GM19467 (cell line): ENCODE data around the gene DYSF.

Experiments used
- ATAC-seq: cut with Tn5 transposase; IDR thresholded peaks from one replicate; pipeline ENCODE4 v1.9.1; 2021; ENCODE audit warnings: mild to moderate bottlenecking, moderate library complexity; ENCODE audit not compliant: unreplicated experiment

Gene DYSF

GRCh38 chr2:71548646-71549425, 95.5 kb downstream of the DYSF start:
- ATAC-seq, result no peak

GRCh38 chr2:71550801-71551630, 97.7 kb downstream of the DYSF start:
- no peak for ATAC-seq

GRCh38 chr2:71551631-71551915, 98.2 kb downstream of the DYSF start:
- ATAC-seq, result no peak

GRCh38 chr2:71552356-71552755, 99.0 kb downstream of the DYSF start:
- no peak for ATAC-seq

- no peak for ATAC-seq
Measured at GRCh38 chr2:71552861-71553301, 99.5 kb downstream of the DYSF start.

- ATAC-seq, result no peak
Measured at GRCh38 chr2:71554028-71554705, 100.8 kb downstream of the DYSF start.

- no peak for ATAC-seq
Measured at GRCh38 chr2:71554706-71555056, 101.3 kb downstream of the DYSF start.

- ATAC-seq, result no peak
Measured at GRCh38 chr2:71555798-71556454, 102.6 kb downstream of the DYSF start.

- ATAC-seq, result no peak
Measured at GRCh38 chr2:71556692-71557250, 103.4 kb downstream of the DYSF start.

GRCh38 chr2:71557321-71557720, 104.0 kb downstream of the DYSF start:
- no peak for ATAC-seq

GRCh38 chr2:71558300-71559051, 105.1 kb downstream of the DYSF start:
- no peak for ATAC-seq

GRCh38 chr2:71559080-71559827, 105.9 kb downstream of the DYSF start:
- ATAC-seq, result no peak

GRCh38 chr2:71559828-71560637, 106.7 kb downstream of the DYSF start:
- ATAC-seq, result no peak

GRCh38 chr2:71560638-71561011, 107.3 kb downstream of the DYSF start:
- no peak for ATAC-seq

GRCh38 chr2:71561441-71562267, 108.3 kb downstream of the DYSF start:
- ATAC-seq, result no peak

- no peak for ATAC-seq
Measured at GRCh38 chr2:71562518-71562917, 109.2 kb downstream of the DYSF start.

GRCh38 chr2:71563872-71564271, 110.5 kb downstream of the DYSF start:
- no peak for ATAC-seq

- ATAC-seq, result no peak
Measured at GRCh38 chr2:71564361-71564760, 111.0 kb downstream of the DYSF start.
